Esophagus muscularis mucosa (tissue), 4 donors: ENCODE results near the gene SMAD2. TPM values are rescaled to one million over a fixed set of nuclear protein-coding genes. Genes with fewer than 3 reads are reported as not detected.

Source experiments
- DNase-seq: peaks from one replicate; pipeline ENCODE4 v3.0.0-alpha.2; 2017; ENCODE audit errors: extremely low spot score
- H3K27ac ChIP-seq, 4 donors: fragments of 200-600 bp; sonication (generic); replicated peaks in 1 of 4; 1 replicate in 3 of 4; 2 replicates in 1 of 4; pipeline ENCODE4 v1.5.1; 2016 to 2019; ENCODE audit warnings: mild to moderate bottlenecking in 1 of 4
- H3K27me3 ChIP-seq, 4 donors: fragments of 200-600 bp; sonication (generic); one replicate each; pipeline versions ENCODE4 v1.5.1 to v1.6.0; 2016 to 2019
- H3K36me3 ChIP-seq, 4 donors: fragments of 200-600 bp; sonication (generic); one replicate each; pipeline ENCODE4 v1.5.1; 2016 to 2019
- H3K4me1 ChIP-seq, 4 donors: fragments of 200-600 bp; sonication (generic); one replicate each; pipeline ENCODE4 v1.5.1; 2016 to 2019
- H3K4me3 ChIP-seq, 4 donors: fragments of 200-600 bp; sonication (generic); 1 replicate in 2 of 4; 2 replicates in 2 of 4; pipeline ENCODE4 v1.5.1; 2016 to 2019; ENCODE audit warnings: mild to moderate bottlenecking in 4 of 4, moderate library complexity in 1 of 4
- H3K9me3 ChIP-seq, 4 donors: fragments of 200-600 bp; sonication (generic); 1 replicate in 3 of 4; 2 replicates in 1 of 4; pipeline ENCODE4 v1.5.1; 2016 to 2019
- EP300 ChIP-seq: sonication (generic); formaldehyde crosslinking; IDR thresholded peaks from one replicate; pipeline ENCODE4 v1.6.1; 2017; ENCODE audit warnings: antibody characterized with exemption
- POLR2A ChIP-seq: fragments of 450-650 bp; IDR thresholded peaks from one replicate; pipeline ENCODE4 v1.6.1; 2017; ENCODE audit warnings: antibody characterized with exemption, moderate library complexity, mild to moderate bottlenecking, low read depth
- POLR2AphosphoS5 ChIP-seq, 2 donors: sonication (generic); formaldehyde crosslinking; IDR thresholded peaks; one replicate each; pipeline ENCODE4 v1.6.1; 2017; ENCODE audit warnings: antibody characterized with exemption in 2 of 2
- WGBS: methylation state at CpG from one replicate; pipeline ENCODE4 v1.1.5; 2018; 5-methylcytosine and 5-hydroxymethylcytosine counted together
- intact Hi-C: fragments of 100-400 bp; cut with DNase I; formaldehyde crosslinking; loops from one replicate; pipeline ENCODE4 v1.15.1; 2023
- total RNA-seq, 4 donors: library from RNA; depleted of rRNA; stranded (reverse); fragments of >200 nt; gene quantifications; one replicate each; pipeline versions ENCODE4 v1.1.0 to v1.2.1, GENCODE V29; 2016
- TF ChIP-seq, protein P1 (sequence below), 3 experiments: fragments of 200-600 bp in 2 of 3; fragments of 450-650 bp in 1 of 3; sonication (generic) in 2 of 3; IDR thresholded peaks; one replicate each; pipeline ENCODE4 v1.5.1; 2017 to 2019; ENCODE audit warnings: antibody characterized with exemption in 3 of 3, mild to moderate bottlenecking in 2 of 3, moderate library complexity in 1 of 3

Gene SMAD2
- total RNA-seq, 4 donors from 2014 or later = 35.7 to 93.4 (median 89.2) TPM

GRCh38 chr18:47795434-47795814, 135.0 kb downstream of the SMAD2 start:
- intact Hi-C loops = no loop called here

GRCh38 chr18:47794725-47795433, 135.6 kb downstream of the SMAD2 start:
- Histone ChIP-seq H3K27me3 (no peaks in the 10 kb centered on the region), H3K36me3 (no peaks in the 10 kb centered on the region), H3K27ac (peak overlapping the region in 1 of 4 donors; percentile 34), H3K4me3 (no peak overlapping the region), H3K9me3 (no peaks in the 10 kb centered on the region), H3K4me1 (peaks cover 10 to 18% (median 16%) of the 10 kb centered on the region in 4 donors)
- no peak for DNase-seq
- 39% methylated on average over 11 of the region's 14 CpGs for WGBS
- TF ChIP-seq, protein P1, sequence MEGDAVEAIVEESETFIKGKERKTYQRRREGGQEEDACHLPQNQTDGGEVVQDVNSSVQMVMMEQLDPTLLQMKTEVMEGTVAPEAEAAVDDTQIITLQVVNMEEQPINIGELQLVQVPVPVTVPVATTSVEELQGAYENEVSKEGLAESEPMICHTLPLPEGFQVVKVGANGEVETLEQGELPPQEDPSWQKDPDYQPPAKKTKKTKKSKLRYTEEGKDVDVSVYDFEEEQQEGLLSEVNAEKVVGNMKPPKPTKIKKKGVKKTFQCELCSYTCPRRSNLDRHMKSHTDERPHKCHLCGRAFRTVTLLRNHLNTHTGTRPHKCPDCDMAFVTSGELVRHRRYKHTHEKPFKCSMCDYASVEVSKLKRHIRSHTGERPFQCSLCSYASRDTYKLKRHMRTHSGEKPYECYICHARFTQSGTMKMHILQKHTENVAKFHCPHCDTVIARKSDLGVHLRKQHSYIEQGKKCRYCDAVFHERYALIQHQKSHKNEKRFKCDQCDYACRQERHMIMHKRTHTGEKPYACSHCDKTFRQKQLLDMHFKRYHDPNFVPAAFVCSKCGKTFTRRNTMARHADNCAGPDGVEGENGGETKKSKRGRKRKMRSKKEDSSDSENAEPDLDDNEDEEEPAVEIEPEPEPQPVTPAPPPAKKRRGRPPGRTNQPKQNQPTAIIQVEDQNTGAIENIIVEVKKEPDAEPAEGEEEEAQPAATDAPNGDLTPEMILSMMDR (IDR thresholded peaks at IDR 0.05) = no peak
- no peak for TF ChIP-seq POLR2A
- TF ChIP-seq EP300 = no peak
- TF ChIP-seq POLR2AphosphoS5 (IDR thresholded peaks at IDR 0.05) = no peak
- intact Hi-C loops = no loop called here

More at GRCh38 chr18:47795434-47795814, 135.0 kb downstream of the SMAD2 start:
- Histone ChIP-seq H3K27me3 (no peaks in the 10 kb centered on the region), H3K4me3 (no peak overlapping the region), H3K36me3 (no peaks in the 10 kb centered on the region), H3K9me3 (no peaks in the 10 kb centered on the region), H3K4me1 (peaks cover 10 to 18% (median 16%) of the 10 kb centered on the region in 4 donors), H3K27ac (peak overlapping the region in 1 of 4 donors; percentile 34)
- WGBS = 24% methylated on average over 7 of the region's 7 CpGs
- no peak for DNase-seq
- TF ChIP-seq POLR2AphosphoS5 (IDR thresholded peaks at IDR 0.05) (no peak), EP300 (no peak), POLR2A (no peak)

GRCh38 chr18:47793609-47794008, 136.8 kb downstream of the SMAD2 start:
- 87% methylated on average over 7 of the region's 7 CpGs for WGBS

GRCh38 chr18:47791461-47791985, 138.9 kb downstream of the SMAD2 start:
- Histone ChIP-seq H3K27me3 (no peaks in the 10 kb centered on the region), H3K4me3 (no peak overlapping the region), H3K27ac (no peak overlapping the region), H3K36me3 (no peaks in the 10 kb centered on the region), H3K9me3 (peaks cover 0 to 5% (median 1%) of the 10 kb centered on the region in 4 donors), H3K4me1 (peaks cover 10 to 27% (median 16%) of the 10 kb centered on the region in 4 donors)
- no peak for DNase-seq
- 83% methylated on average over 4 of the region's 4 CpGs for WGBS
- TF ChIP-seq, protein P1 (IDR thresholded peaks at IDR 0.05) = no peak
- TF ChIP-seq POLR2A (no peak), EP300 (no peak), POLR2AphosphoS5 (IDR thresholded peaks at IDR 0.05) (no peak)
- intact Hi-C loops = no loop called here

More at GRCh38 chr18:47793609-47794008, 136.8 kb downstream of the SMAD2 start:
- TF ChIP-seq POLR2A = no peak
- TF ChIP-seq, protein P1 (IDR thresholded peaks at IDR 0.05) = no peak
- TF ChIP-seq EP300 = no peak
- TF ChIP-seq POLR2AphosphoS5 (IDR thresholded peaks at IDR 0.05) = no peak
- Histone ChIP-seq H3K4me1 (peaks cover 10 to 18% (median 16%) of the 10 kb centered on the region in 4 donors), H3K36me3 (no peaks in the 10 kb centered on the region), H3K9me3 (no peaks in the 10 kb centered on the region), H3K4me3 (no peak overlapping the region), H3K27ac (no peak overlapping the region), H3K27me3 (no peaks in the 10 kb centered on the region)
- intact Hi-C loops = no loop called here
- DNase-seq = no peak

DNA sequence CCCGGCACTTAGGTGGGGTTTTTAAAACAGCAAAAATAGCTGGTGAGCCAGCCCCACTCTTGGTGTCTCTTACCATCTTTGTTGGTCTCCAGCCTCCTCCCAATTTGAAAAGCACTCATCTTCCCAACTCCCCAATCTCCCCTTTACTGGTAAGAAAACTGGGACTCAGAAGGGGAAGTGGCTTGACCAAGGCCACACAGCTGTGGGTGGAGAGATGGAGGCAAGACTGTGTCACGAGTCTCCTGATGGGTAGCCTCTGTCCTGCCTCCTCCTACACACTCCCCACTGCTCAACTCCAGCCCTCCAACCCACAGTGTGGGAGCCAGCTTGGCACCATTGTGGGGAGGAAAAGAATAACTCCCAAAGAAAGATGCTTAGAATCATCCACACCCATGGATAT, 140.4 kb downstream of the SMAD2 start:
- Histone ChIP-seq H3K4me3 (no peak overlapping the region), H3K27ac (no peak overlapping the region), H3K27me3 (no peaks in the 10 kb centered on the region), H3K9me3 (peaks cover 0 to 9% (median 4%) of the 10 kb centered on the region in 4 donors), H3K4me1 (peaks cover 5 to 20% (median 10%) of the 10 kb centered on the region in 4 donors), H3K36me3 (no peaks in the 10 kb centered on the region)
- TF ChIP-seq POLR2A (no peak), POLR2AphosphoS5 (IDR thresholded peaks at IDR 0.05) (no peak), EP300 (no peak)
- TF ChIP-seq, protein P1 (IDR thresholded peaks at IDR 0.05) = no peak
- DNase-seq = no peak
- intact Hi-C loops = no loop called here
- 80% methylated on average over 2 of the region's 2 CpGs for whole genome bisulfite sequencing
